LoVo (cell line): ENCODE results near the gene GAPT.

ENCODE experiments used
- DNase-seq: peaks from one replicate; pipeline ENCODE4 v3.0.0-alpha.2; 2016; ENCODE audit warnings: low spot score

The GAPT gene

GRCh38 chr5:58491216-58491892 lies at the start of gene GAPT:
TSS of gene GAPT (plus strand) at chr5:58491435. CDS start at chr5:58494537, 3,102 bp downstream.
- DNase-seq = no peak

- no peak for DNase-seq
Measured at GRCh38 chr5:58444805-58445204, 46.4 kb upstream of the GAPT start.

GRCh38 chr5:58446024-58446423 lies 45.2 kb upstream of the GAPT start:
- no peak for DNase-seq

- DNase-seq = no peak
Measured at GRCh38 chr5:58447226-58447625, 44.0 kb upstream of the GAPT start.

- no peak for DNase-seq
Measured at GRCh38 chr5:58450018-58450417, 41.2 kb upstream of the GAPT start.

GRCh38 chr5:58450811-58451629 lies 40.2 kb upstream of the GAPT start:
- DNase-seq = no peak

GRCh38 chr5:58451732-58452565 lies 39.3 kb upstream of the GAPT start:
- no peak for DNase-seq

- DNase-seq = peak; percentile 61
Measured at GRCh38 chr5:58452566-58453258, 38.5 kb upstream of the GAPT start.

- peak; percentile 61 for DNase-seq
Measured at GRCh38 chr5:58453306-58453705, 37.9 kb upstream of the GAPT start.

GRCh38 chr5:58454025-58454424 lies 37.2 kb upstream of the GAPT start:
- peak; percentile 35 for DNase-seq

- DNase-seq = peak; percentile 22
Measured at GRCh38 chr5:58455066-58455465, 36.2 kb upstream of the GAPT start.

- DNase-seq = peak; percentile 25
Measured at GRCh38 chr5:58455480-58455879, 35.8 kb upstream of the GAPT start.

- no peak for DNase-seq
Measured at GRCh38 chr5:58456026-58456425, 35.2 kb upstream of the GAPT start.

GRCh38 chr5:58456486-58456885 lies 34.7 kb upstream of the GAPT start:
- DNase-seq = no peak

GRCh38 chr5:58457050-58457449 lies 34.2 kb upstream of the GAPT start:
- no peak for DNase-seq

- no peak for DNase-seq
Measured at GRCh38 chr5:58458141-58458742, 33.0 kb upstream of the GAPT start.

GRCh38 chr5:58458743-58459145 lies 32.5 kb upstream of the GAPT start:
- peak; percentile 71 for DNase-seq

GRCh38 chr5:58459146-58460001 lies 31.9 kb upstream of the GAPT start:
- DNase-seq = peak; percentile 39

GRCh38 chr5:58460002-58460731 lies 31.1 kb upstream of the GAPT start, which contains the start of gene PLK2:
TSS of gene PLK2 (minus strand) at chr5:58460086. CDS start at chr5:58459959, 127 bp downstream.
- peak; percentile 94 for DNase-seq
